HG02885 (cell line): ENCODE data around the gene CFAP300.

Experiments
- ATAC-seq: cut with Tn5 transposase; IDR thresholded peaks from one replicate; pipeline ENCODE4 v1.9.1; 2021; ENCODE audit warnings: mild to moderate bottlenecking; ENCODE audit not compliant: unreplicated experiment, poor library complexity

The CFAP300 gene

GRCh38 chr11:102119997-102120396 lies 72.8 kb downstream of the CFAP300 start:
- no peak for ATAC-seq

GRCh38 chr11:102120437-102120973 lies 73.3 kb downstream of the CFAP300 start:
- ATAC-seq = no peak

GRCh38 chr11:102121329-102121728 lies 74.1 kb downstream of the CFAP300 start:
- no peak for ATAC-seq
